GM18861 (cell line): Measurements from ENCODE around the gene KCNK17.
"Not testable (repeated sequence)": the region's sequence is repeated elsewhere in the genome, so short reads cannot be mapped to it uniquely, and the experiment has no call there.

Experiments used
- ATAC-seq: cut with Tn5 transposase; IDR thresholded peaks from one replicate; pipeline ENCODE4 v1.9.1; 2021; ENCODE audit not compliant: unreplicated experiment

KCNK17 gene

GRCh38 chr6:39302669-39303424 is 11.4 kb downstream of the KCNK17 start:
- ATAC-seq: peak; percentile 84

GRCh38 chr6:39302011-39302410 is 12.2 kb downstream of the KCNK17 start:
- ATAC-seq: no peak

GRCh38 chr6:39301606-39302005 is 12.6 kb downstream of the KCNK17 start:
- ATAC-seq: no peak

- ATAC-seq: no peak
Observed at GRCh38 chr6:39300739-39301138, 13.5 kb downstream of the KCNK17 start.

- no peak for ATAC-seq
Observed at GRCh38 chr6:39298061-39298460, 16.2 kb downstream of the KCNK17 start.

GRCh38 chr6:39296745-39297640 is 17.2 kb downstream of the KCNK17 start:
- ATAC-seq: no peak

GRCh38 chr6:39295611-39296011 is 18.6 kb downstream of the KCNK17 start:
- no peak for ATAC-seq

- no peak for ATAC-seq
Observed at GRCh38 chr6:39294899-39295298, 19.3 kb downstream of the KCNK17 start.

- ATAC-seq: no peak
Observed at GRCh38 chr6:39294133-39294532, 20.1 kb downstream of the KCNK17 start.

GRCh38 chr6:39292637-39293036 is 21.6 kb downstream of the KCNK17 start:
- ATAC-seq: no peak

GRCh38 chr6:39289490-39289889 is 24.7 kb downstream of the KCNK17 start:
- no peak for ATAC-seq

GRCh38 chr6:39287601-39288000 is 26.6 kb downstream of the KCNK17 start:
- no peak for ATAC-seq

- not testable (repeated sequence) for ATAC-seq
Observed at GRCh38 chr6:39286596-39286995, 27.6 kb downstream of the KCNK17 start.

GRCh38 chr6:39282774-39283173 is 31.4 kb downstream of the KCNK17 start:
- no peak for ATAC-seq

GRCh38 chr6:39281312-39281980 is 32.8 kb downstream of the KCNK17 start:
- ATAC-seq: no peak

- ATAC-seq: no peak
Observed at GRCh38 chr6:39280247-39280731, 33.9 kb downstream of the KCNK17 start.

GRCh38 chr6:39279539-39279938 is 34.7 kb downstream of the KCNK17 start:
- no peak for ATAC-seq

- ATAC-seq: no peak
Observed at GRCh38 chr6:39276379-39276995, 37.7 kb downstream of the KCNK17 start.

- no peak for ATAC-seq
Observed at GRCh38 chr6:39274903-39275302, 39.3 kb downstream of the KCNK17 start.

GRCh38 chr6:39274471-39274870 is 39.7 kb downstream of the KCNK17 start:
- no peak for ATAC-seq

- ATAC-seq: no peak
Observed at GRCh38 chr6:39273406-39273821, 40.8 kb downstream of the KCNK17 start.
